ENCODE data around the gene ST6GALNAC3. TPM values are rescaled to one million over a fixed set of nuclear protein-coding genes. Genes with fewer than 3 reads are reported as not detected.

Gene ST6GALNAC3
- total RNA-seq, 1 donor from 2014 or later: 16.6 TPM

- DNase-seq (ENCODE audit: extremely low read depth, low read depth, low spot score): no peak
These were observed 407.7 kb downstream of the ST6GALNAC3 start for GRCh38 chr1:76482272-76482671.

- no peak for DNase-seq (ENCODE audit: extremely low read depth, low read depth, low spot score)
These were observed 417.2 kb downstream of the ST6GALNAC3 start for GRCh38 chr1:76491737-76492136.

GRCh38 chr1:76492752-76493430, 418.3 kb downstream of the ST6GALNAC3 start:
- DNase-seq (ENCODE audit: extremely low read depth, low read depth, low spot score): no peak

- no peak for DNase-seq (ENCODE audit: extremely low read depth, low read depth, low spot score)
These were observed 420.3 kb downstream of the ST6GALNAC3 start for GRCh38 chr1:76494807-76495206.

- DNase-seq (ENCODE audit: extremely low read depth, low read depth, low spot score): no peak
These were observed 422.3 kb downstream of the ST6GALNAC3 start for GRCh38 chr1:76496871-76497270.

GRCh38 chr1:76500116-76500515, 425.6 kb downstream of the ST6GALNAC3 start:
- no peak for DNase-seq (ENCODE audit: extremely low read depth, low read depth, low spot score)

- no peak for DNase-seq (ENCODE audit: extremely low read depth, low read depth, low spot score)
These were observed 426.6 kb downstream of the ST6GALNAC3 start for GRCh38 chr1:76501136-76501535.

GRCh38 chr1:76501586-76502219, 427.2 kb downstream of the ST6GALNAC3 start:
- DNase-seq (ENCODE audit: extremely low read depth, low read depth, low spot score): no peak

GRCh38 chr1:76503100-76503499, 428.6 kb downstream of the ST6GALNAC3 start:
- DNase-seq (ENCODE audit: extremely low read depth, low read depth, low spot score): no peak

GRCh38 chr1:76503736-76504135, 429.2 kb downstream of the ST6GALNAC3 start:
- no peak for DNase-seq (ENCODE audit: extremely low read depth, low read depth, low spot score)

GRCh38 chr1:76507376-76507775, 432.8 kb downstream of the ST6GALNAC3 start:
- DNase-seq (ENCODE audit: extremely low read depth, low read depth, low spot score): no peak

- DNase-seq (ENCODE audit: extremely low read depth, low read depth, low spot score): no peak
These were observed 434.3 kb downstream of the ST6GALNAC3 start for GRCh38 chr1:76508871-76509270.

- no peak for DNase-seq (ENCODE audit: extremely low read depth, low read depth, low spot score)
These were observed 436.4 kb downstream of the ST6GALNAC3 start for GRCh38 chr1:76510672-76511557.

GRCh38 chr1:76511558-76512179, 437.1 kb downstream of the ST6GALNAC3 start:
- DNase-seq (ENCODE audit: extremely low read depth, low read depth, low spot score): no peak

- DNase-seq (ENCODE audit: extremely low read depth, low read depth, low spot score): no peak
These were observed 456.4 kb downstream of the ST6GALNAC3 start for GRCh38 chr1:76530953-76531352.

GRCh38 chr1:76541618-76542017, 467.1 kb downstream of the ST6GALNAC3 start:
- no peak for DNase-seq (ENCODE audit: extremely low read depth, low read depth, low spot score)

GRCh38 chr1:76542359-76542758, 467.8 kb downstream of the ST6GALNAC3 start:
- no peak for DNase-seq (ENCODE audit: extremely low read depth, low read depth, low spot score)

GRCh38 chr1:76543495-76543894, 468.9 kb downstream of the ST6GALNAC3 start:
- DNase-seq (ENCODE audit: extremely low read depth, low read depth, low spot score): no peak

GRCh38 chr1:76546354-76546933, 471.9 kb downstream of the ST6GALNAC3 start:
- no peak for DNase-seq (ENCODE audit: extremely low read depth, low read depth, low spot score)

- DNase-seq (ENCODE audit: extremely low read depth, low read depth, low spot score): no peak
These were observed 473.4 kb downstream of the ST6GALNAC3 start for GRCh38 chr1:76547916-76548315.
